Measurements from ENCODE around the gene NHLH2. TPM values are rescaled to one million over a fixed set of nuclear protein-coding genes. Genes with fewer than 3 reads are reported as not detected.

The NHLH2 gene
- polyA plus RNA-seq, 1 donor from 2014 or later = 0.31 TPM

Other genes starting within 250 kb of the NHLH2 start
- gene VANGL1, start 199.2 kb downstream of the NHLH2 start, polyA plus RNA-seq = 0.40 and 0.53 TPM in 2 replicates
- not detected in 2 replicates for gene CASQ2, start 72.4 kb downstream of the NHLH2 start, polyA plus RNA-seq
- 1.7 and 3.1 TPM in 2 replicates for gene SLC22A15, start 135.4 kb upstream of the NHLH2 start, polyA plus RNA-seq

Measured in neural cell (in vitro differentiated cells).